Activated naive CD8-positive, alpha-beta T cell (primary cell): Measurements from ENCODE around the gene BIRC7.

Source experiments
- H3K27ac Mint-ChIP-seq: one replicate; pipeline ENCODE4 v1.8.0; 2021; ENCODE audit warnings: mixed read lengths
- H3K27me3 Mint-ChIP-seq: one replicate; pipeline ENCODE4 v1.8.0; 2021; ENCODE audit warnings: mixed read lengths
- H3K36me3 Mint-ChIP-seq: one replicate; pipeline ENCODE4 v1.8.0; 2021; ENCODE audit warnings: mixed read lengths
- H3K4me1 Mint-ChIP-seq: one replicate; pipeline ENCODE4 v1.8.0; 2021; ENCODE audit warnings: low read depth, mixed read lengths
- H3K4me3 Mint-ChIP-seq: one replicate; pipeline ENCODE4 v1.8.0; 2021; ENCODE audit warnings: mild to moderate bottlenecking, mixed read lengths
- H3K9me3 Mint-ChIP-seq: one replicate; pipeline ENCODE4 v1.8.0; 2021; ENCODE audit warnings: low read depth, mixed read lengths

BIRC7 gene

DNA sequence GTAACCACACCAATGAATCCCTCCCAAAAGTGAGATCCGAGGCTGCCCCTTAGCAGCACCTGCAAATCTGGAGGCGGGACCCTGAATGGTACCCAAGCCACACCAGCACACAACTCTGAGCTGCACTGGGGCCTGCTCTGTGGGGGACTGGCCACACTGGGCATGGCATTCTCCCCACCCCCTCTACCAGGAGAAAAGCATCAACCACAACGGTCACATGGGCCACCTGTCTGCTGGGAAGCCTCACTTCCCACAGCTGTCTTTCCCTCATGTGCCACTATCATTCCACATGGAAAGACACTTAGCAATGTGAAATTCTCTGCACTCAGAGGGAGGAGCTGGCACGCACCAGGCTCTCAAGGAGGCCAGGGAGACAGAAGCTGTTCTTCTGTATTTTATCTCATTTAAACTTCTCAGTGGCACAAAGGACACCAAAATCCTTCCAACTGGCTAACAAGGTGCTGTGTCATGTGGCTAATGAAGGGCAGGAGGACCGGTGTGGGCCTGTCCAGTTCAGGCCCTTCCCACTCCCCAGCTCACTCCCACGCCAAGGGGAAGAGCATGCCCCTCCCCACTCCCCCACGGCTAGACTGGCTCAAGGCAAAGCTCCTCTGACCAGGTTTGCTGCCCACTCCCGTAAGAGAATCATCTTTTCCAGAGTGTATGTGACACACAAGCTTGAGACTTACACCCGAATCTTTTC, 38.8 kb upstream of the BIRC7 start:
- Mint-ChIP-seq H3K27ac (peak overlapping the region; percentile 34), H3K4me3 (no peak overlapping the region), H3K9me3 (no peaks in the 10 kb centered on the region), H3K27me3 (no peaks in the 10 kb centered on the region), H3K36me3 (no peaks in the 10 kb centered on the region), H3K4me1 (peaks cover 42% of the 10 kb centered on the region)

DNA sequence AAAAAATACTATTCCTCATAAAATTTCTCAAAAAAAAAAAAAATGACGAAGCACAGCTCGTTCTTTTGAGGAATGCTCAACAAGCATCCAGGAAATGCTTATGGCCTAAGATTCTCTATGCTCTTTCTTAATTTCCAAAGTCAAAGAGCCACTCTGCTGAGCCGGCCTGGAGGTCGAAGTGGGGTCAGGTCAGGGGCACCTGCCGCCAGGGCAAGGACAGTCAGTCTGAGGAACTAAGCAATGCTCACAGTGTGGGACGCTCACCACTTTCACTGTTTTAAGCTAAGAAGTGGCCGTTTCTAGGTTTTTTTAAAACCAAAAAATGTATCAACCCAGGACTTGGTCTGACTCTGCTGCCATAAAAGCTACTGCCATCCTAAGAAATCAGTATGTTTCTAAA, 37.1 kb upstream of the BIRC7 start:
- Mint-ChIP-seq H3K27me3 (no peaks in the 10 kb centered on the region), H3K36me3 (no peaks in the 10 kb centered on the region)

DNA sequence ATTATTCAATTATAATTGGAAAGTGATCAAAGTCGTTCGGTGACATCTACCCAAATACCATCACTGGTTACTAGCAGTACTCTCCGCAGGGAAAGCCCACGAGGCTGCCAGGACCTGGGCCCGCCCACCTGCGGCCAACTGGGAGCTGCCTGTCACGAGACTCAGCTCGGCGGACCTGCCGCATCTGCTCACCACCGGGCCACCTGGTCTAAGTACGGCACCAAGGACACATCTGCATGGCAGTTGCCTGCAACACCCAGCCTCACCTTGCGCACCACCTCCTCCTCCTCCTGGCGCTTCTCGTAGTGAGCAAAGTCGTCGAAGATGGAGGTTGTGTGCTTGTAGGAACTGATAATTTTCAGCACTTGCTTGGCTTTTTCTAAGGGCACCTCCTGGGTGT, 33.7 kb upstream of the BIRC7 start:
- Mint-ChIP-seq H3K4me3 (no peak overlapping the region), H3K36me3 (no peaks in the 10 kb centered on the region), H3K4me1 (peaks cover 39% of the 10 kb centered on the region), H3K9me3 (no peaks in the 10 kb centered on the region), H3K27me3 (no peaks in the 10 kb centered on the region), H3K27ac (no peak overlapping the region)

More for the DNA sequence above, 37.1 kb upstream of the BIRC7 start:
- Mint-ChIP-seq H3K4me1 (peaks cover 42% of the 10 kb centered on the region), H3K4me3 (no peak overlapping the region), H3K27ac (no peak overlapping the region), H3K9me3 (no peaks in the 10 kb centered on the region)

DNA sequence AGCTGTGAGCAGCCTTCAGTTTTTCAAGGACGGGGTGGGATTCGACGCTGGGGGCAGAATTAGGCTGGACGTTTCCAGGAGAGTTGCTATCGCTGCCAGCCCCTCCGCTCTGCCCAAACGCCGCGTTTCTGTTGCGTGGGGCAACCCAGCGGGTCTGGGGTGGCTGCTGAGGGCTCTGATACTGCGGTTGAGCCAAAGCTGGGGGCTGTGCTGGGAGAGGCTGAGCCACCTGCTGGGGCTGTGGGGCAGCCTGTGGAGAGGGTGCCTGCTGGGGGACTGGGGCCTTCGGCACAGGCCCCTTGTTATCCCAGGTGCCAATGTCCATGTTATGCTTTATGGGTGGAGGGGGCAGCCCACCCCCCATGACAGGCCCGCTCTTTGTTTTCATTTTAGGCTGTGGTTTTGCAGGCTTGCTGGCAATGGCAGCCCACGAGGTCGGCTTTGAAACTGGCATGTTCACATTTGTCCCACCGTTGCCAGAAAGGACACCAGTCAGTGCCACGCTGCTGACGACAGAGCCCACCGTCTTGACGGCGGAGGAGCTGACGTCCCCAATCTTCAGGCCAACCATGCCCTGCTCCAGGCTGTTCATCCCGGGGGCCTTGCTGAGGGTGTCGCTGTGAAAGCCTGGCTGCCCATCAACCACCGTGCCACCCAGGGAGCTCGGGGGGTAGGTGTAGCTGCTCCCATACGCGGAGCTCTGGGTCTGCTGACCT, 32.7 kb upstream of the BIRC7 start:
- H3K4me1 Mint-ChIP-seq, result peaks cover 36% of the 10 kb centered on the region
- H3K27ac Mint-ChIP-seq, result no peak overlapping the region
- H3K4me3 Mint-ChIP-seq, result no peak overlapping the region
- H3K27me3 Mint-ChIP-seq, result no peaks in the 10 kb centered on the region
- H3K9me3 Mint-ChIP-seq, result no peaks in the 10 kb centered on the region
- no peaks in the 10 kb centered on the region for H3K36me3 Mint-ChIP-seq

DNA sequence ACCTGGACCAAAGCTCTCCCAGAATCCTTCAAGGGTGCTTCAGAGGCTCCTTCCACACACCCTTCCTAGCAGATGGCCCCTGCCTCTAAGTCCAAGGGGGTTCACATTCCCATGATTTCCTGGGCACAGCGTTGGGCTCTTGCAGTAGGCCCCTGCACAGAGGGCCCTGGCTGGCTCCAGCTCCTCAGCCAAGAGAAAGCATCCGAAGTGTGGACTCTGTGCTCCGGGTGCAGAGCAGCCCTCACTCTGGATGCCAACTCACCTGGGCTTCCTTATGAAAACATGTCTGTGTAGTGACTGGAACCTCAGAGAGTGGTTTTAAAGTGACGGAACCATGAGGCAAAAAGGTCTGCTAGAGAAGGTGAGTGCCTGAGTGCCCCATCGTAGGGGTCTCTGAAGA, 31.3 kb upstream of the BIRC7 start:
- Mint-ChIP-seq H3K27ac (no peak overlapping the region), H3K9me3 (no peaks in the 10 kb centered on the region), H3K36me3 (no peaks in the 10 kb centered on the region), H3K4me1 (peaks cover 29% of the 10 kb centered on the region), H3K4me3 (no peak overlapping the region), H3K27me3 (no peaks in the 10 kb centered on the region)

DNA sequence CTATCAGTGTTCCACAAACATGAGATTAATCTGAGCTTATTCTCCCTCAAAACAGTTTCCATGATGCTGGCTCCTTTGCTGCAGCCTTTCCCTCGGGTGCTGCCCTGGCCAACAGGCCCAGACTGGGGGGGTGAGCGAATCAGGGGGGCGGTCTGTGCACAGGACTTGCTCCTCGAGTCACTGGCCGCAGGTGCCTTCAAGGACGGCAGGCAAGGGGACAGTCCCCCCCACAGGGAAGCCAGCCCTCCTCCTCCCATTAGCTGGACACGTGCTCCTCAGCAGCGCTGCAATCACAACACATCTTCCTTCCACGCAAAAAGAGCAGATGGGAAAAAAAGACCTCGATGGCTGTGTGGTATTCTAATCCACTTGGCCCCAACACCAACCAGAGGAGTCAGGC, 29.8 kb upstream of the BIRC7 start:
- Mint-ChIP-seq H3K27me3 (no peaks in the 10 kb centered on the region), H3K4me1 (peaks cover 34% of the 10 kb centered on the region), H3K4me3 (no peak overlapping the region), H3K36me3 (no peaks in the 10 kb centered on the region), H3K9me3 (no peaks in the 10 kb centered on the region), H3K27ac (no peak overlapping the region)

DNA sequence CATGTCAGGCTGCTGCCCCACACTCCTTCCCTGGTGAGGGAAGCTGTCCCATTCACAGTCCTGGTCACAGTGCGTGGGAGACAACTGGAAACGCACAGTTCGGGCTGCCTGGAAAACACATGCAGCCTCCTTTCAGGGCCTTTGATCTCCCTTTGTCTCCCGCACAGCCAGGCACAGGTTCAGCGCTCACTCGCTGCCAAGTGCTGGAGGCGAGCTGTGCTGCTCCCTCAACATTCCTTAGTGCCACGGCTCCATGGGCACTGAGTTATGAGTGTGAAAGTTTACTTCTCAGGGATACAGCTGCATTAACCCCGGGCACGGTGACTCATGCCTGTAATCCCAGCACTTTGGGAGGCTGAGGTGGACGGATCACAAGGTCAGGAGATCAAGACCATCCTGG, 28.8 kb upstream of the BIRC7 start:
- Mint-ChIP-seq H3K4me1 (peaks cover 31% of the 10 kb centered on the region), H3K27me3 (no peaks in the 10 kb centered on the region), H3K4me3 (no peak overlapping the region), H3K36me3 (no peaks in the 10 kb centered on the region), H3K9me3 (no peaks in the 10 kb centered on the region), H3K27ac (no peak overlapping the region)

DNA sequence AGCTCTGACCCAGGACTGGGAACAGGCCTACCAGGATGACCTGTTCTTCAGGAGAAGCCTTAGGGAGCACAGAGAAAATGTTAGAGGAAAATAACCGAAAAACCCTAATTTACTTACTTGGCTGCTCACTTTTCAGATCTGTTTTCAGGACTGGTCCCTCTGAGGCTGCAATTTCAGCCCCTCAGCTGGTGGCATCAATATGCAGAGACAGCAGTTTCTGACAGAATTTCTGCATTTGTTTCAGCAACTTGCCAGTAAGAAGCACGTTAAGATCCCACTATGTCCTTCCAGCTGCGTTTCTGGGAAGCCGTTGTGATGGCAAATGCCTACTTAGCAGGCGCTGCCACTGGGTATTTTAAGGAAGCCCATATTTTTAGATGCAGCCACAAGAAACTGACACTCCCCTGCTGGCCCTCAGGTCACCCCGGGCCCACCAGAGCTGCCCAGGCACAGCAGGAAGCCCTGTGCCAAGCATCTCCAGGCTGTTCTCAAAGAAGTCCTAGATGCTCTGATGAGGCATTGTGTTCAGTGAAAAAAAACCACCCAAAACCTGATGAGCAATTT, 27.3 kb upstream of the BIRC7 start:
- Mint-ChIP-seq H3K4me1 (peaks cover 46% of the 10 kb centered on the region), H3K36me3 (peaks cover 3% of the 10 kb centered on the region), H3K4me3 (no peak overlapping the region), H3K9me3 (no peaks in the 10 kb centered on the region), H3K27ac (no peak overlapping the region), H3K27me3 (no peaks in the 10 kb centered on the region)

GRCh38 chr20:63210011-63210605, 25.6 kb upstream of the BIRC7 start:
- Mint-ChIP-seq H3K9me3 (no peaks in the 10 kb centered on the region), H3K27ac (no peak overlapping the region), H3K4me3 (no peak overlapping the region), H3K27me3 (no peaks in the 10 kb centered on the region), H3K4me1 (peaks cover 63% of the 10 kb centered on the region), H3K36me3 (peaks cover 4% of the 10 kb centered on the region)

DNA sequence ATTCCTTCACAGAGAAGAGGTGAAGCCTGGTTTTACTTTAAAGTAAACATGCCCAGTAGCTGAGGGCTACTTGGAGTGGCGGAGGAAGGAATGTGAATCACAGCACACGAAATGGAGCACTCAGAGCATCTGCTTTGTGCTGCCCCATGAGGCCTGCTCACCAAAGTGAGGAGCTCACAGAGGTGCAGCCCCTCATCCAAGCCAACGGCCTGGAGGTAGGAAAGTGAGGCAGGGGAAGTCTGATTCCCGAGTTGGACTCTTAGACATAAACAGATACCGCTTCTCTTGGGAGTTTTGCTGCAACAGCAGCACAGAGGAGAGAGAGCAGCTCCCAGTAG, 23.3 kb upstream of the BIRC7 start:
- Mint-ChIP-seq H3K27me3 (no peaks in the 10 kb centered on the region), H3K4me3 (peak overlapping the region; percentile 36), H3K36me3 (peaks cover 4% of the 10 kb centered on the region), H3K4me1 (peaks cover 60% of the 10 kb centered on the region), H3K27ac (no peak overlapping the region), H3K9me3 (no peaks in the 10 kb centered on the region)

DNA sequence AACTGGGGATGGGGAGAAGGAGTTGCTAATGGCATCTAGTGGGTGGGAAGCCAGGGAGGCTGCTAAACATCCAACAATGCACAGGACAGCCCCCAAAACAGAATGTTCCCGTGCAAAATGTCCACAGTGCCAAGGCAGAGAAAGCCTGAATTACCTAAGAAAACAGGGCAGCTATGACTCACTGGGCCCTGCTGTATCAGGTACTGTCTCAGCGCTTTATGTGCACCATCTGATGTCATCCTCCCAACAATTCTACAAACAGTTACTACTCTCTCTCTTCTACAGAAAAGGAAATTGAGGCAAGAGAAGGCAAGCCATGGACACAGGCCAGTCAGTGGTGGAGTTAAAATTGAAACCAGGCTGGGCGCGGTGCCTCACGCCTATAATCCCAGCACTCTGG, 22.9 kb upstream of the BIRC7 start:
- peak overlapping the region; percentile 46 for H3K27ac Mint-ChIP-seq
- H3K4me3 Mint-ChIP-seq, result peak overlapping the region; percentile 46
- H3K27me3 Mint-ChIP-seq, result no peaks in the 10 kb centered on the region
- H3K4me1 Mint-ChIP-seq, result peaks cover 58% of the 10 kb centered on the region
- H3K9me3 Mint-ChIP-seq, result no peaks in the 10 kb centered on the region
- peaks cover 4% of the 10 kb centered on the region for H3K36me3 Mint-ChIP-seq

- Mint-ChIP-seq H3K36me3 (peaks cover 4% of the 10 kb centered on the region), H3K9me3 (no peaks in the 10 kb centered on the region), H3K27me3 (no peaks in the 10 kb centered on the region), H3K27ac (peak overlapping the region; percentile 51), H3K4me3 (peak overlapping the region; percentile 95), H3K4me1 (peaks cover 54% of the 10 kb centered on the region)
Observed at GRCh38 chr20:63214514-63214913, 21.2 kb upstream of the BIRC7 start.

- H3K4me1 Mint-ChIP-seq, result peaks cover 46% of the 10 kb centered on the region
- H3K36me3 Mint-ChIP-seq, result peaks cover 4% of the 10 kb centered on the region
Observed at GRCh38 chr20:63215101-63216040, 20.3 kb upstream of the BIRC7 start.

DNA sequence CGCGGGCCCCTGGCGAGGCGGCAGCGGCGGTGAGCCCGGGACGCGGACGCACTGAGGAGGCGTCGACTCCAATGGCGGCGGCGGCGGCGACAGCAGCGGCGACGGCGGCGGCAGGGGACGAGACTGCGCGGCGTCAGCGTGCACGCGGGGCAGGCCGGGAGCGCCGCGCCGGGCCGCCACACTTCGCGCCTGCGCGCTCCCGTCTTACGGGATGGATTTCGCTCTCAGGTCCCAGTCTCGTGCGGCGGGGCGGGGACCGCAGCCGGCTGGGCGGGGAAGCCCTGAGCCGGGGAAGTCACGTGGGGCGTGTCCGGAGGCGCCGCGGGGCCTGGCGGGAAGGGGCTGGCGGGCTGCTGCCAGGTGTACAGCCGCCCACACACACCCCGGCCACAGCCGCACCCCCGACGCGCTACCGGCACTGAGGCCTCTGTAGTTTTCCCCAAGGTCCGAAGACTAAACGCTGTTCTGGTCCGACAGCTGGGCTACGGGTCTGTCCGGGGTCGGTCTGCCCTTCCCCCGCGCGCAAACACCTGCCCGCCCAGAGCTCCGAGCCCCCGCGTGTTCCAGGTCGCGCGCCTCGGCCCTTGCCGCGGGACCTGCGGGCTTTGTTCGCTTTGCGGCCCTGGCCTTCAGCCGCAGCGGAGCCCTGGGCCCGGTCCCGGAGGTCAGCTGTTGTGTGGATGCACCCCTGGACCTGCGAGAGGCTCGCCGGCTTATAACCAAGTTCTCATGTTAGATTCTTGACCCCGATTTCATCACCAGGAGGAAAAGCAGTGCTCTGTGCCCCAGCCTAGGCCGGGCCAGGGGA, 19.5 kb upstream of the BIRC7 start, which contains the start of gene YTHDF1:
TSS of gene YTHDF1 (minus strand) at position 91 of the 808 bp plus-strand sequence. CDS start 239 bp downstream, outside the sequence.
- Mint-ChIP-seq H3K27me3 (peaks cover 2% of the 10 kb centered on the region), H3K36me3 (peaks cover 4% of the 10 kb centered on the region), H3K4me1 (peaks cover 40% of the 10 kb centered on the region), H3K4me3 (peak within 1 kb of the TSS; percentile 95), H3K9me3 (no peaks in the 10 kb centered on the region), H3K27ac (peak within 1 kb of the TSS; percentile 90)

More at GRCh38 chr20:63215101-63216040, 20.3 kb upstream of the BIRC7 start:
- Mint-ChIP-seq H3K27ac (peak overlapping the region; percentile 90), H3K4me3 (peak overlapping the region; percentile 95), H3K27me3 (peaks cover 2% of the 10 kb centered on the region), H3K9me3 (no peaks in the 10 kb centered on the region)
